ENCODE measurements around the gene PACSIN2.

- TF ChIP-seq CTCF (conservative IDR thresholded peaks at IDR 0.05) (no peak), EZH2 (IDR thresholded peaks at IDR 0.05; ENCODE audit: low read depth) (no peak)
These were observed 17.3 kb downstream of the PACSIN2 start for GRCh38 chr22:42997582-42998090.
